ENCODE results near the gene CAV1.

CAV1 gene

DNA sequence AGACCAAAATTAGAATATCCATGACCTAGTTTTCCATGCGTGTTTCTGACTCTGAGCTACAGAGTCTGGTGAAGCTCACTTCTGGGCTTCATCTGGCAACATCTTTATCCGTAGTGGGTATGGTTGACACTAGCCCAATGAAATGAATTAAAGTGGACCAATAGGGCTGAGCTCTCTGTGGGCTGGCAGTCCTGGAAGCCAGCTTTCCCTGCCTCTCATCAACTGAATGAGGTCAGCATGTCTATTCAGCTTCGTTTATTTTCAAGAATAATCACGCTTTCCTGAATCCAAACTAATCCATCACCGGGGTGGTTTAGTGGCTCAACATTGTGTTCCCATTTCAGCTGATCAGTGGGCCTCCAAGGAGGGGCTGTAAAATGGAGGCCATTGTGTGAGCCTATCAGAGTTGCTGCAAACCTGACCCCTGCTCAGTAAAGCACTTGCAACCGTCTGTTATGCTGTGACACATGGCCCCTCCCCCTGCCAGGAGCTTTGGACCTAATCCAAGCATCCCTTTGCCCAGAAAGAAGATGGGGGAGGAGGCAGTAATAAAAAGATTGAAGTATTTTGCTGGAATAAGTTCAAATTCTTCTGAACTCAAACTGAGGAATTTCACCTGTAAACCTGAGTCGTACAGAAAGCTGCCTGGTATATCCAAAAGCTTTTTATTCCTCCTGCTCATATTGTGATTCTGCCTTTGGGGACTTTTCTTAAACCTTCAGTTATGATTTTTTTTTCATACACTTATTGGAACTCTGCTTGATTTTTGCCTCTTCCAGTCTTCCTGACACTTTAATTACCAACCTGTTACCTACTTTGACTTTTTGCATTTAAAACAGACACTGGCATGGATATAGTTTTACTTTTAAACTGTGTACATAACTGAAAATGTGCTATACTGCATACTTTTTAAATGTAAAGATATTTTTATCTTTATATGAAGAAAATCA is 35.5 kb downstream of the CAV1 start:
- no peak for DNase-seq

DNA sequence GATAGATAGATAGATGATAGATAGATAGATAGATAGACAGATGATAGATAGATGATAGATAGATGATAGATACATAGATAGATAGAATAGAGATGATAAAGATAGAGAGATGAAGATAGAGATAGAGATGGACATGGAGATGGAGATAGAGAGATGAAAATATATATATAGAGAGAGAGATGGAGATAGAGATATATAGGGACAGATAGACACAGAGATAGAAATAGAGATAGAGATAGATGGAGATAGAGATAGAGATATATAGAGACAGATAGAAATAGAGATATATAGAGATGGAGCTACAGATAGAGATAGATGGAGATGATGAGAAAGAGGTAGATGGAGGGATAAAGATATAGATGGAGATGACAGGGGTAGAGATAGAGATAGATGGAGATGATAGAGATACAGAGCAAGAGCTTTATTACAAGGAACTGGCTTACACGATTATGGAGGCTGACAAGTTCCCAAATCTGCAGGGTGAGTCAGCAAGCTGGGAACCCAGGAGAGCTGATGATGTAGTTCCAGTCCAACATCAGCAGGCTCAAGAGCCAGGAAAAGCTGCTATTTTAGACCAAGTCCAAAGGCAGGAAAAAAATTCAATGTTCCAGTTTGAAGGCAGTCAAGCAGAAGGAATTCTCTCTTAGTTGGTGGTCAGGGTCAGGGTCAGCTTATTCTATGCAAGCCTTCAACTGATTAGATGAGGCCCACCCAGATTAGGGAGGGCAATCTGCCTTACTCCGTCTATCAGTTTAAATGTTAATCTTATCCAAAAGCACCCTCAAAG is 37.1 kb downstream of the CAV1 start:
- no peak for DNase-seq

DNA sequence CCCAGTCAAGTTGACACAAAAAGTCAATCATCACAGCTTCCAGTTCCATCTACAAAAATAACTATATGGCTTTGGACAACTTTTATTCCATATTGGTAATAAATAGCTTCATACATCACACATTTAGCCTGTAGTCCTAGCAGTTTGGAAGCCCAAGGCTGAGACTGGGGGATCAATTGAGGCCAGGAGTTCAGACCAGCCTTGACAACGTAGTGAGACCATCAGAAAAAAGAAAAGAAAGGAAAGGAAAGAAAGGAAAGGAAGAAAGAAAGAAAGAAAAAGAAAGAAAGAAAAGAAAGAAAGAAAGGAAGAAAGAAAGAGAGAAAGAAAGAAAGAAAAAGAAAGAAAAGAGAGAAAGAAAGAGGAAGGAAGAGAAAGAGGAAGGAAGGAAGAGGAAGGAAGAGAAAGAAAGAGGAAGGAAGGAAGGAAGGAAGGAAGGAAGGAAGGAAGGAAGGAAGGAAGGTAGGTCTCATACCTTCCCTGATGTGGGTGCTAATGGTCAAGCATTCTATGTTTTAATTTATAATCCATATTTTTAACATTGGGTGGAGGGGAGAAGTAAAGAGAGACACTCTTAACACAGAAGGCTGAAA is 37.8 kb downstream of the CAV1 start:
- no peak for DNase-seq

DNA sequence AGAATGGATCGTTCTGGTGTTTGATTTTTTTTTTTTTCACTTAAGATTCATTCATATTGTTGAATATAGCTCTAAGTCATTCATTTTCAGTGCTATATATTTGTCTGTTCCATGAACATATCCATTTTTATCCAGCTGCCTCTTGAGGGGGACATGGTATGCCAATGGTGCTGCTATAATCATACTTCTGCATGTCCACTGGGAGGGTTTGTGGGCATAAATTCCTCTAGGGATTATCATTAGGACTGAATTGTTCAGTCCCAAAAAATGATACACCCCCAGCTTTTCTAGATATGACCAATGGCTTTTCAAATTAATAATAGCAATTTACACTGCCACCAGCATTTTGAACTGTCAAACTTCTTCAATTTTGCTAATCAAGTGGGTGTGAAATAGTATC is 41.1 kb downstream of the CAV1 start:
- no peak for DNase-seq

DNA sequence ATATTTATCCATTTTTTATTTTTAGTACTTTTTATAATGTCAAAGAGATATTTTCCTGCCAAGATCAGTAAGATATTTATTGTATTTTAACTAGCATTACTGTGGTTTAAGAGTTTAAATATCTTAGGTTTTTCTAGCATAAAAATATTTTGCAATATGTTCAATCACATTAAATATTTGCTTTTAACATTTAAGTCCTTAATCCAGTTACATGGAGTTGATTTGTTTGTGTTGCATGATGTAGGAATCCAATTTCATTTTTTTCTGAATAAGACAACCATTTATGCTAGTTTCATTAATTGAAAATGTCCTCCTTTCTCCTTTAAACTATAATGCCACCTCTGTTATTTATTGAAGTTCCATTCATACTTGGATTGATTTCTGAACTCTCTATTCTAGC is 41.8 kb downstream of the CAV1 start:
- DNase-seq = no peak

DNA sequence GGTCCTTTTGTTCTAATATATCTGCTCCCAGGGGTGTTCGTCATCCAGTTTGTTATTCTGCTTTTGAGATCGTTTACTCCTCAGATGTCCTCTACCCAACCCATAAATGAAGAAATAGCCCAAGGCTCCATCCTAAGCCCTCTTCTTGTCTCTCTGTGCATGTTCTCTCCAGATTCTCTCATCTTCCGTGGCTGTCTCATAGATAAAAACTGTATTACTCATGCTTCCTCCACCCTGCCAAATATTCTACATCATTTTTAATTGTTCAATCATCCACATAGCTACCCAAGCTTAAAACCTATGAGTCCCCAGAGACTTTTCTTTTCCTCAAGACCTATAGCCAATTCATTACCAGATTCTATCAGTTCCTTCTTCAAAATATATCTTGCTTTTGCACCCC is 44.9 kb downstream of the CAV1 start:
- DNase-seq = no peak

DNA sequence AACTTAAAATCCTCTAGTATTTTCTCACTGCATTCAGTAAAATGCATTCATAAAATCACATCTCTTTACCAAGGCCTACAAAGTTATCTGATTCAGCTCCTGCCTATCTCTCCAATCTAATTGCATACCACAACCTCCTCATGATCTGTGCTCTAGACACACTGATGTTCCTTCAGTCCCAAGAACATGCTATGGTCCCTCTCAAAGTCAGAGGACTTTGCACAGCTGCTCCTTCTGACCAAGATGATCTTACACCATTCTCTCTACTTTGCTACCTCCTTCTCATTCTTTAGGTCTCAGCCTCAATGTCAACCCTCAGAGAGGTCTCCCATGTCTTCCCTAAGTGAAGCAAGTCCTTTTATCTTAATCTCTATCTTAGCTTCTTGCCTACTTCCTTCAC is 45.5 kb downstream of the CAV1 start:
- DNase-seq = no peak

DNA sequence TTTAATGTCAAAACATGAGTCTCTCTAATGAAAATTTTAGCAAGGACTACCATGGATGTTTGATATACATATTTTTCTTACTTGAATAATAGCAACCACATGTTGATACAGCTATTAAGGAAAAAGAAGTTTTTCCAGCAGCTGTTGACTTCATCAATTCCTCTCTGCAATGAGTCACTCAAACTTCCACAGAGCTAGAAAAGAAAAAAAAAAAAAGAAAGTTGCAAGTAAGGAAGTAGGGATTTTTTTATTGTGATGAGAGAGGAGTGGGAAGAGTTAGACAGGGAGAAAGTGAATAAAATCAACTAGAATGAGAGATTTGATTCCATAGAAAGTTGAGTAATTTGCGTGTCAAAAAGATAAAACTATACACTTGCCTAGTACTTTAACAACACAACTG is 46.2 kb downstream of the CAV1 start:
- no peak for DNase-seq

DNA sequence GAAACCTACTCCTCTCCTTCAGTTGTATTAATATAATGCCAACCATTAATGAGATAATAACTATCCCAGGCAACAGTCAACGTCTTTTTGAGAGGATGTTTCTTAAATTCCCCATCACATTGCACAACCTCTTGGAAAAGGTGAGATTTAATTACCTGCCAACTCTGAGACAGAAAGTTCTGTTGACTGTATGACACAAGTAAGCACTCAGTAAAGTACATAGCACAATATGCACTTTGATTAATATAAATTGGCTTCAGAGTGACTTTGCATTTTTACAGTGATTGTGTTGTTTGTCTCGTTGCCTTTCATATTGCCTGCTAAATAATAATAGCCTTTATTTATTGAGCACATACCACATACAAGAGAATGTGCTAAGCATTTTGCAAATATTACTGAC is 46.7 kb downstream of the CAV1 start:
- DNase-seq = no peak

DNA sequence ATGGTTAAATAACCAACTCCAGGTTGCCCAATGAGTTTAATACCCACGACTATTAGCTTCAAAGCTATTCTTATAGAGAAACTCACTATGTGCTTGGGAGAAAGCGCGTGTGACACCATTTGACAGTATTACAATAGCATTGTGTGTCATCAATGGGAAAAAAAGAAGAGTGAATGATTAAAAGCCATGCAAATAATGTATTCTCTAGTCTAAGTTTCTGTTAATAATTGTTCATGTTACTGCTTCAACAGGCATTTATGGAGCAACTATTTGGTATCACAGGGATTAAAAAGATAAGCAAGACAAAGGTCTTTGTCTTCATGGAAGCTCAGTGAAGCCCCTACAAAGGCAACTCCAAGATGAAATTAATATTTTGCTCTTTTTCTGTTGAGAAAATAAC is 47.2 kb downstream of the CAV1 start:
- no peak for DNase-seq

DNA sequence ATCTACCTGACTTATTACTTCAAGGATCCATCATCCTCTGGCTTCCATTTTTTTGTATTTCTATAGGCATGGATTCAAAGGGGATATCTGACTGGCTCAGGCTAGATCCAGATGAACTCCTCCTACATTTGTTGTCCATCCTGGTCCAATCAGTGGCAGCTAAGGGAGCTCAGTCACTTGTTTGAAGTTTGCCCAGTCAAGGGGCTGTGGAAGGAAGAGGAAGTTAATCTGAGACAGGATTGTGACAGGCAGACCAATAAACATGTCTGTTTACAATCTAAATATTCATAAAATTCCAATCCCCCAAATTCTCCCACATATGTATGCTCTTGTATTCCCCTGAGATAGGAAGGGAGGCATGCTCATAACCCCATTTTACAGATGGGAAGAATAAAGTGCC is 48.7 kb downstream of the CAV1 start:
- no peak for DNase-seq

DNA sequence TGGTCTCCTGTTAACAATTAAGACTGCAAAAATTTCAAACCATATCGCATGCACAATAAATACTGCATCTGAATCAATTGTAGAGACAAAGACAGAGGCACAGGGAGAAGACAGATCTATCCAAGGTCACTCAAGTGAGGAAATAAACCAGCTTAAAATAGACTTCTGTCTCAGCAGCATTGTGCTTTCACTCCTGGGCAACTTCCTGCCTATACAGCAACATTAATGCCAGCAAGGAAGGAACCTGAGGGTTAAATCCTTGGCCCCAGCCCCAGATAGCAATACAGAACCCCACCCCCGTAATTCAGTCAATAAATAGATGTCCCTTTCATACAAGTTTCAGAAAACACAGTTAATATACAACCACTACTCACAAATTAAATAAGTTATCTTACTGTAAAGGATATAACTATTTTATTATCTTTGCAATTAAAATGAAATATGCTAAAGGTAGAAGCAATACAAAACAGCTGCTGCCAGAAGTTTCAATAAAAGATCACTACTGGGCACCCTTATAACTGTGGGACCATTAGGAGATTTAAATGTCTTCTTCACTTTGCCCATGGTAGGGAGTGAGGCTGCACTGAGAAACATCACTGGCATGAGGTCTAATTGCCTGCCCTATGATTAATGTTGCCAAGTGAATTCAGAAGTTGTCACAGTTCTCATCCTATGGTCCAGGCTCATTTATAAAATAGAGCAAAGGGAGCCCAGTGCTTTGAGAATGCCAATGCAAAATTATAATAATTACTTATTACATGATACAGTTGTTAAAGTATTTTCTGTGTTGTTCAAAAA is 49.4 kb downstream of the CAV1 start:
- no peak for DNase-seq

DNA sequence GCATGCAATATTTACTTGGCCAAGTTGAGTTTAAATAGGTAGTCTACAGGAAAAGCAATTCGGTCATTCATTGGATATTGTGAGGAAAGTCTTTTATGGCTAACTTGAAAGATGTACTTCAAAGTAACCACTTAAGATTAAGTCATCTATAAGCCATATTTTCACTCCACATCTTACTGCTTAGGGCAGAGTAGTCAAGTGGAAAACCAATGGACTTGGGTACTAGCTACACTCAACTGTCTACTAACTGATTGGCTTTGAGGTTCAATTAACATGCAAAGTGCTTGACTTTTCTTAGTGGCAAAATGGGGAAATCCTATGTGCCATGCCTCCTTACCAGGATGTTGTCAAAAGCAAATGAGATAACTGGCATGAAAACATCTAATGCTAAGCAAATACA is 51.0 kb downstream of the CAV1 start:
- no peak for DNase-seq

DNA sequence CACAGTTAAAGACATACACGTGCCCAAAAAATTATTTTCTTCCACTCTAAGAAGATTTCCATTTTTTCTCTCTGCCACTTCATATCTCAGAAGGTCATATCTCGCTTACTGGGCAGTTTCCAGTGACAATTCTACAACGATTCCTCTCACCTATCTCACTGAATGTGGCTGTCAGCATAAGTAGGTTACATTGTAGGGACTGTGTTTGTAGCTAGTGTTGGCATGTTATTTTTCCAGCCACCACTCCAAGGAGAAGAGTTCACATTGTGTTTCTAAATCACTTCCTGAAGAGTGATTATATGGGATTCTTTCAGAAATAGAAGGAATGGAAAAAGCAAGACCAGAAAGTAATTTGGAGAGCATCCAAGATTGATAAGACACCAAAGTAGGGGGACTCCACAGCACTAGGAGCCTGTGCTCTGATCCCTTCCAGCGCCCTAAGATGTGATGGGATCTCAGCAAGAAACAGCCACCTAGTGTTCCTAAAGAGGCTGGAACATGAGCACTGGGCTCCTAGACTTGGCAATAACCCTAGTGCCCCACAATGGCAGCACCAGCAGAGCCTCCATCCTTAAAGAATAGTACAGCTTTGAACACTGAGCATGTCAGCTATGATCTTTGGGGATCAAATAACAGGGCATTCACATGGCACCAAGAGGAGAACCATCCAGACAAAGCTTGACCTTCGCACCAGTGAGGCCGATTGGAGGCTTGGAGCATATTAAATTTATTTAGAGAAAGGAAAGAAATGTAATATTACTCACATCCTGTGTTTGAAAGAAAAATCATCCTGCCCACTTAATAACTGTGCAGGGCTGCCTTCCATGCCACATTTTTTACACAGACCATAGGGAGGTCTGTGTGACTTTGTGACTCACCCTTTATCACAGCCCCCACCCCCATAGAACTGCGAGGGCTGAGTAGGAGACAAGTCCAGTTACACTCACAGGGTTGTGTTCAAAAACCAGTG is 51.8 kb downstream of the CAV1 start:
- DNase-seq = no peak

DNA sequence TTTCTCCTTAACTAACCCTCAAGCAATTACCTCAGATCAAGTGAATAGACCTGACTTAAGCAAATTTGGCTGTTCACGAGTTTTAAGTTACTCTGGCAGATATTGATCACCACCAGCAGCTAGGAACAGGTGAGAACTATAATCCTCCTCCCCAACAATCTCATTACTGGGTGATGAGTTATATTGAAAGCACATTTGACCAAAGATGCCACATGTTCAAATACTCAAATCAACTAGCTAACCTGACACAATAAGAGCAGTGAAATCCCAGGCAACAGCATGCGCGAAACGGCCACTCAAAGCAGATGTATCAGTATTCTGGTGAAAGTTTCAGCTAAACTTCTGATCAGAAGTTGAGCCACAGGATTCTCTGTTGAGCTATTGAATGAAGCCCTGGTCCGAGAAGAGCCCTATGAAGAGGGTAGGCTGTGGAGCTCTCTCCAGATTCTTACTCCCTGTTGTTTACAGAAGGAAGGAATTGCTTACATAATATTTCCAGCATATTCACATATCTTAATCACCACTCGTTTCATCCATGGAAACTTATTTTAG is 52.6 kb downstream of the CAV1 start:
- no peak for DNase-seq

DNA sequence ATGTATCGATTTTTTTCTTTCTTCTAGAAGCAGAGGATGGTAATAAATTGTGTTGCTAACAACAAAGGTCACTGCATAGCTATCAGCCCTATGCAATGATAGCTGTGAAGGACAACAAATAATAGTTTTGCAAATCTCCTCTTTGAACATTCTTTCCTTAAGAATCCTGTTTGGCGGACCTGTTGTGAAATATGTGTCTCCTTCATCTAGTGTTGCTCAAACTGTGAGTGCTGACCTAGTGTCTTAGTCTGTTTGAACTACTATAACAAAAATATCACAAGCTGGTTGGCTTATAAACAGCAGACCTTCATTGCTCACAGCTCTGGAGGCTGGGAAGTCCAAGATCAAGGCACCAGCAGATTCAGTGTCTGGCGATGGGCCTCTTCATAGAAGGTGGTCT is 53.7 kb downstream of the CAV1 start:
- DNase-seq = no peak

DNA sequence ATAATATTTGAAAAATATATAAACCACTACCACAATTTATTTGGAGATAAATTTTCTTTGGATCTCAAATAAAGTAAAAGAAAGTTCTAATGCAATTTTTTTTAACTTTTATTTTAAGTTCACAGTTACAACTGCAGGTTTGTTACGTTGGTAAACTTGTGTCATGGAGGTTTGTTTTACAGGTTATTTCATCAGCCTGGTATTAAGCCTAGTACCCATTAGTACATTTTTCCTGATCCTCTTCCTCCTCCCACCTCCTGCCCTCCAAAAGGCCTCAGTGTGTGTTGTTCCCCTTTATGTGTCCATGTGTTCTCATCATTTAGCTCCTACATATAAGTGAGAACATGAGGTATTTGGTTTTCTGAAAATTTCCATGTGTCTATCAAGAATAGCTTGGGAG is 54.5 kb downstream of the CAV1 start:
- no peak for DNase-seq

DNA sequence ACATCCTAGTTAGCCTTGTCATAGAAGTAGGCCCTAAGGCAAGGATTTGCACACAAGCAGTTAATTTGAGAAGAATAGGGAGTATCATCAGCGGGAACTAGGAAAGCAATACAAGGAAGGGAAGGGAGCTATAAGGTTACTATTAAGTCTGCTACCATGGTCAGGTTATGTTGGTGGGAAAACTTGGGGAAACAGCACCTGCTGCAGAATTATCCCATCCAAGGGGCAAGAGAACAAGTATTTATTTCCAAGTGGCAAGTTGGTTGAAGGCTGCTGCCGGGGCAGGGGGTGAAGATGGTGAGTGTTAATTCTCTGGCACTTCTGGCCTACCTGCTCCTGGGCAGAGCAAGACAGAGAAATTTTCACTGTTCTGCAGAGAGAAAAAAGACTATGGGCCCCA is 55.0 kb downstream of the CAV1 start:
- DNase-seq = no peak

DNA sequence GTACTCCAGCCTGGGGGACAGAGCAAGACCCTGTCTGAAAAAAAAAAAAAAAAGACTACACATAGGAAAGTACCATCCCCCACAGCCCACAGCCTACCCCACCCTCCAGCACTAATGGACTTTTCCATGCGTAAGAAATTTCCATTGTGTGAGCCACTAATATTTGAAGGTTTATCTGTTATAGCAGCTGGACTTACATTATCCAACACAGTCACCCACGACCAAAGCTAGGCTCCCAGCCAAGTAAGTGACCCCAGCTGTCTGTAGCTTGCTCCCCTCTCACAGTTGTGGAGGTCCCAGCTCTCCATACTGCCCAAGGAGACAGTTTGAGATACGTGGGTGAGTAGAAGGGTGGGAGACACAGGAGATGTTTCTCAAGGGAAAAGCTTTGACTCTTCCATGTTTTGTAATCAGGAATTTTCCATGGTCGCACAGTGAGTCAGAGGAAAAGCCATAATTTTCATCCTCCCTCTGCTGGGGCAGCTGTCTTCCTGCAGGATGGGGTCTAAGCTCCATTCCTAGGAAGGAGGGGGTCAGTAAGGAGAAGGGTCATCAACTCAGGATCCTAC is 57.4 kb downstream of the CAV1 start:
- DNase-seq = no peak

DNA sequence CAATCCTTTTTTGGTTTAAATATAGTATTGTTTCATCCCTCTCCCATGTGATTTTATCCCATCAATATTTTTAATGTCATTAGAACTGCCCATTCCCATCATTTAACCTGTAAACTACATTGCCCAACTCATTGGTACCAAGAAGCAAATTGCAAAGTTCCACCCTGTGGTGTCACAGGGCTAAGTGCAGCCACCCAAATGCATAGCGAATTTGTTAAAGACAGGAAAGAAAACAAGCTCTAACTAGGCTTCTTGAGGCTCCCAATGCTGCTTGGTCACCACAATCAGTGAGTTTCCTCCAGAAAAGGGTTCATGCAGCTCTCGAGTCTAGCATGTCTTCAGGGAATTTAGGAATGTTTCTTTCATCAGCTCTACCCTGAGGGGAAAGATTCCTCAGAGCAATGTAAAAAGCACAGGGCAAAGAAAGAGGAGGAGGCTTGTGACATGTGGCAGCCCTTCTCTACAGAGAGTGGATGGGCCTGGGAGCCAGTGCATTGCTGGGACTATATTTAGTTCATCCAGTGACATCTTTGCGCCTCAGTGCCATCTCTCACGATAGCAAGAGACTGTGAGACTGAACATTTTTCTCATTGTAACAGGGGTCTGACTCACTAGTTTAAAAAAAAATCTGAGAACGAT is 58.1 kb downstream of the CAV1 start:
- DNase-seq = no peak

DNA sequence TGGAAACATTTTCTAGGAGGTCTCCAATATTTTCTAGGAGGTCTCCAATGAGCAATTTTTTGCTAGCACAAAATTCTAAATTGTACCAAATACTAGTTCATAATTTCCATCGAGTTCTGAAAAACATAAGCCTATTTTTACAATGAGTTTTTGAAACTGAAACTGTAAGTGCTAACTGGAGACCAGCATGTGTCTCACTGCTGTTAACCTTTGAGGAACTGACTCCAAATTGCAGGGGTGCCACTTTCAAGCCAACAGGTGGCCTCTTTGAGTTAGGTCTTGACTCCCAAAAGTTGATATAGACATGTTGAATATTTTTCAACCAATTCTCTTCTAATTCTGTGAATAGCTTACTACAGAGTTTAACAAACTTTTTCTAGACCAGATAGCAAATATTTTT is 58.8 kb downstream of the CAV1 start:
- no peak for DNase-seq
